ENCODE measurements around the gene HUWE1. TPM values are rescaled to one million over a fixed set of nuclear protein-coding genes. Genes with fewer than 3 reads are reported as not detected.

Gene HUWE1
- total and polyA plus RNA-seq, 2 experiments from 2014 or later = 61.2 to 225 TPM

- TF ChIP-seq ZNF462 (CRISPR knock-in tag; IDR thresholded peaks at IDR 0.05) (no peak), ETS1 (IDR thresholded peaks at IDR 0.05) (no peak), NANOG (IDR thresholded peaks at IDR 0.05; ENCODE audit: borderline replicate concordance) (no peak), CTCF (conservative IDR thresholded peaks at IDR 0.05; ENCODE audit: low read depth in 2 of 2) (no peak), CREB1 (CRISPR knock-in tag; IDR thresholded peaks at IDR 0.05; ENCODE audit: low read depth) (no peak), ZNF331 (CRISPR knock-in tag; IDR thresholded peaks at IDR 0.05; ENCODE audit: low read depth) (no peak)
Observed at GRCh38 chrX:53685711-53686110, 808 bp downstream of the HUWE1 start (continued).

Data from GM23338 (cell line).